Upper lobe of left lung (tissue), 4 donors: ENCODE measurements around the gene CD24.

Source experiments
- CTCF ChIP-seq, 6 experiments: fragments of 450-650 bp in 4 of 6; fragments of 200-600 bp in 2 of 6; sonication (generic) in 2 of 6; IDR thresholded peaks; one replicate each; pipeline ENCODE4 v1.5.1; 2016 to 2019; ENCODE audit warnings: antibody characterized with exemption in 6 of 6
- POLR2AphosphoS5 ChIP-seq, 2 donors: sonication (generic); formaldehyde crosslinking; IDR thresholded peaks; one replicate each; pipeline ENCODE4 v1.5.1; 2017; ENCODE audit warnings: antibody characterized with exemption in 2 of 2

- TF ChIP-seq CTCF (IDR thresholded peaks at IDR 0.05), result no peak
- TF ChIP-seq POLR2AphosphoS5 (IDR thresholded peaks at IDR 0.05), result no peak
These were observed 10.4 kb downstream of the CD24 start for GRCh38 chr6:106964099-106964498.
